Measurements from ENCODE around the gene ELAVL1. TPM values are rescaled to one million over a fixed set of nuclear protein-coding genes. Genes with fewer than 3 reads are reported as not detected.

Gene ELAVL1
- total and polyA plus RNA-seq, 9 of the 15 experiments (the other 6 are each of a cell fraction or from before 2014, with no cell fraction given): 4.3 to 172 (median 69.2) TPM

DNA sequence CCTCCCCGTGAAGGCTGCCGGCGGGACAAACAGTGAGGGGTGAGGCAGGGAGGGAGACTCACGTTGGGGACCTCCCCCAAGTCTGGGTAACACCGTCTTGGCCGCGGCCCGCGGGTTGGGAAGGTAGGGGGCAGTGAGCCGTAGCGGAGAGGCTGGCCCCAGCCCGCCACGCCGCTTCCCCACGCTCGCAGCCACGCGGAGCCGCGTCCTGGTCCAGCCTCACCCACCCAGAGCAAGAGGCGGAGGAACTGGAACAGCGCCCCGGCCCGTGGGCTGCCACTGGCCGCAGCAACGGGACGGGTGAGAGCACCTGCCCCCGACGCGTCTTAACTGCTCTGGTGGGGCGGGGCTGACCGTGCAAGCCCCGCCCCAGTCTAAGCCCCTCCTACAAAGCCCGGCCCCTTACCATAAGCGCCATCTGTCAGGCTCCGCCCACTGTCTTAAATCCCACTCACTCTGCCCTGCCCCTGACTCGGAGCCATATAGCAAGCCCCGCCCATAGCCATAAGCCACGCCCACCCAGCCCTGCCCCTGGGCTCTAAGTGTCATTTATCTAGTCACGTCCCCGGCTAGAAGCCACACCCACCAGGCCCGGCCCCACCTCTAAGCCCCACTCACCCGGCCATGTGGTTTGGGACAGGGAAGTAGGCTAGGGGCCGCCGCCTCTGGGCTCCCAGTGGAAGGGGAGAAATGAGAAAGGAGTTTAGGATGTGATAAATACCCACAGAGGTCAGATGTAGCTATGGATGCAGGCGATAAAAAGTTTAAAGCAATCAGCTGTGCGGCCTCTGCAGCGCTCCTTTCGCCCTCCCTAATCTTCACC is 45.0 kb upstream of the ELAVL1 start (continued):
- no peak for TF ChIP-seq XRCC4 (IDR thresholded peaks at IDR 0.05; ENCODE audit: extremely low read depth, insufficient read depth, insufficient read length)
- TF ChIP-seq, protein P1, sequence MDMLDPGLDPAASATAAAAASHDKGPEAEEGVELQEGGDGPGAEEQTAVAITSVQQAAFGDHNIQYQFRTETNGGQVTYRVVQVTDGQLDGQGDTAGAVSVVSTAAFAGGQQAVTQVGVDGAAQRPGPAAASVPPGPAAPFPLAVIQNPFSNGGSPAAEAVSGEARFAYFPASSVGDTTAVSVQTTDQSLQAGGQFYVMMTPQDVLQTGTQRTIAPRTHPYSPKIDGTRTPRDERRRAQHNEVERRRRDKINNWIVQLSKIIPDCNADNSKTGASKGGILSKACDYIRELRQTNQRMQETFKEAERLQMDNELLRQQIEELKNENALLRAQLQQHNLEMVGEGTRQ (CRISPR knock-in tag; IDR thresholded peaks at IDR 0.05): no peak
- TF ChIP-seq PCBP2 (IDR thresholded peaks at IDR 0.05; ENCODE audit: low read depth, low read length, poor library complexity, severe bottlenecking): no peak
- TF ChIP-seq CREB1 (IDR thresholded peaks at IDR 0.05): 0 out of 2 replicates have a peak, but pooled peaks have one; percentile 31
- TF ChIP-seq CREB1 (CRISPR knock-in tag; IDR thresholded peaks at IDR 0.05): no peak; the same call in 1 of the 2 replicates
- TF ChIP-seq, protein P2, sequence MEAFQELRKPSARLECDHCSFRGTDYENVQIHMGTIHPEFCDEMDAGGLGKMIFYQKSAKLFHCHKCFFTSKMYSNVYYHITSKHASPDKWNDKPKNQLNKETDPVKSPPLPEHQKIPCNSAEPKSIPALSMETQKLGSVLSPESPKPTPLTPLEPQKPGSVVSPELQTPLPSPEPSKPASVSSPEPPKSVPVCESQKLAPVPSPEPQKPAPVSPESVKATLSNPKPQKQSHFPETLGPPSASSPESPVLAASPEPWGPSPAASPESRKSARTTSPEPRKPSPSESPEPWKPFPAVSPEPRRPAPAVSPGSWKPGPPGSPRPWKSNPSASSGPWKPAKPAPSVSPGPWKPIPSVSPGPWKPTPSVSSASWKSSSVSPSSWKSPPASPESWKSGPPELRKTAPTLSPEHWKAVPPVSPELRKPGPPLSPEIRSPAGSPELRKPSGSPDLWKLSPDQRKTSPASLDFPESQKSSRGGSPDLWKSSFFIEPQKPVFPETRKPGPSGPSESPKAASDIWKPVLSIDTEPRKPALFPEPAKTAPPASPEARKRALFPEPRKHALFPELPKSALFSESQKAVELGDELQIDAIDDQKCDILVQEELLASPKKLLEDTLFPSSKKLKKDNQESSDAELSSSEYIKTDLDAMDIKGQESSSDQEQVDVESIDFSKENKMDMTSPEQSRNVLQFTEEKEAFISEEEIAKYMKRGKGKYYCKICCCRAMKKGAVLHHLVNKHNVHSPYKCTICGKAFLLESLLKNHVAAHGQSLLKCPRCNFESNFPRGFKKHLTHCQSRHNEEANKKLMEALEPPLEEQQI (IDR thresholded peaks at IDR 0.05): no peak
- TF ChIP-seq RCOR1 (IDR thresholded peaks at IDR 0.05; ENCODE audit: borderline replicate concordance in 1 of 2, low read depth in 2 of 2, low read length in 2 of 2): peak in 1 of 2 experiments; percentile 30; a peak in 2 of 4 replicates
- no peak for TF ChIP-seq RBM22 (IDR thresholded peaks at IDR 0.05; ENCODE audit: low read depth, low read length, poor library complexity, severe bottlenecking)
- no peak for TF ChIP-seq ZNF316 (IDR thresholded peaks at IDR 0.05)
- no peak for TF ChIP-seq ZNF140 (CRISPR knock-in tag; IDR thresholded peaks at IDR 0.05)
- 0 out of 2 replicates have a peak, but pooled peaks have one; percentile 15 for TF ChIP-seq EGR1 (conservative IDR thresholded peaks at IDR 0.05)
- TF ChIP-seq ZNF584 (CRISPR knock-in tag; IDR thresholded peaks at IDR 0.05; ENCODE audit: low read depth): no peak
- no peak for TF ChIP-seq MAFF (IDR thresholded peaks at IDR 0.05; ENCODE audit: low read length)
- no peak for TF ChIP-seq SMARCE1 (IDR thresholded peaks at IDR 0.05)
- no peak for TF ChIP-seq GABPA (tag; conservative IDR thresholded peaks at IDR 0.05; ENCODE audit: low read depth)
- TF ChIP-seq FOXA1 (IDR thresholded peaks at IDR 0.05; ENCODE audit: borderline replicate concordance): no peak
- TF ChIP-seq SMAD3 (CRISPR knock-in tag; conservative IDR thresholded peaks at IDR 0.05): no peak
- no peak for TF ChIP-seq SRSF9 (IDR thresholded peaks at IDR 0.05; ENCODE audit: borderline replicate concordance, low read depth, low read length)
- TF ChIP-seq, protein P3, sequence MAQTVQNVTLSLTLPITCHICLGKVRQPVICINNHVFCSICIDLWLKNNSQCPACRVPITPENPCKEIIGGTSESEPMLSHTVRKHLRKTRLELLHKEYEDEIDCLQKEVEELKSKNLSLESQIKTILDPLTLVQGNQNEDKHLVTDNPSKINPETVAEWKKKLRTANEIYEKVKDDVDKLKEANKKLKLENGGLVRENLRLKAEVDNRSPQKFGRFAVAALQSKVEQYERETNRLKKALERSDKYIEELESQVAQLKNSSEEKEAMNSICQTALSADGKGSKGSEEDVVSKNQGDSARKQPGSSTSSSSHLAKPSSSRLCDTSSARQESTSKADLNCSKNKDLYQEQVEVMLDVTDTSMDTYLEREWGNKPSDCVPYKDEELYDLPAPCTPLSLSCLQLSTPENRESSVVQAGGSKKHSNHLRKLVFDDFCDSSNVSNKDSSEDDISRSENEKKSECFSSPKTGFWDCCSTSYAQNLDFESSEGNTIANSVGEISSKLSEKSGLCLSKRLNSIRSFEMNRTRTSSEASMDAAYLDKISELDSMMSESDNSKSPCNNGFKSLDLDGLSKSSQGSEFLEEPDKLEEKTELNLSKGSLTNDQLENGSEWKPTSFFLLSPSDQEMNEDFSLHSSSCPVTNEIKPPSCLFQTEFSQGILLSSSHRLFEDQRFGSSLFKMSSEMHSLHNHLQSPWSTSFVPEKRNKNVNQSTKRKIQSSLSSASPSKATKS (CRISPR knock-in tag; IDR thresholded peaks at IDR 0.05): no peak
- TF ChIP-seq RUNX1 (IDR thresholded peaks at IDR 0.05; ENCODE audit: low read depth): no peak
